Activated CD8-positive, alpha-beta T cell treated with anti-CD3 and anti-CD28 coated beads for 36 hours (primary cell): ENCODE measurements around the gene ATPAF1. TPM values are rescaled to one million over a fixed set of nuclear protein-coding genes. Genes with fewer than 3 reads are reported as not detected.

Source experiments
- ATAC-seq: fragments of 200-7000 bp; cut with Tn5 transposase; one replicate; pipeline ENCODE4 v1.10.0; 2021; ENCODE audit warnings: mild to moderate bottlenecking, moderate library complexity
- CTCF ChIA-PET: fragments of 350-600 bp; sonication (Branson Sonifier 250); formaldehyde crosslinking; loops from one replicate; lab custom pipeline; 2021; ENCODE audit warnings: antibody characterized with exemption; lab: Charles Lee
- POLR2A ChIA-PET: fragments of 350-600 bp; sonication (Branson Sonifier 250); formaldehyde crosslinking; loops from one replicate; lab custom pipeline; 2021; ENCODE audit warnings: antibody characterized with exemption; lab: Charles Lee
- DNase-seq: peaks from one replicate; pipeline ENCODE4 v3.0.0-alpha.2; 2020
- H3K27ac Mint-ChIP-seq: one replicate; pipeline ENCODE4 v1.8.0; 2021; ENCODE audit warnings: mild to moderate bottlenecking, mixed read lengths
- H3K27me3 Mint-ChIP-seq: one replicate; pipeline ENCODE4 v1.8.0; 2021; ENCODE audit warnings: mixed read lengths
- H3K36me3 Mint-ChIP-seq: one replicate; pipeline ENCODE4 v1.8.0; 2021; ENCODE audit warnings: low read depth, mixed read lengths
- H3K4me1 Mint-ChIP-seq: one replicate; pipeline ENCODE4 v1.8.0; 2021; ENCODE audit warnings: low read depth, mixed read lengths
- H3K4me3 Mint-ChIP-seq: one replicate; pipeline ENCODE4 v1.8.0; 2021; ENCODE audit warnings: mild to moderate bottlenecking, moderate library complexity, mixed read lengths
- H3K9me3 Mint-ChIP-seq: one replicate; pipeline ENCODE4 v1.8.0; 2021; ENCODE audit warnings: mixed read lengths
- CTCF ChIP-seq: fragments of 200-600 bp; IDR thresholded peaks from one replicate; pipeline ENCODE4 v1.8.0; 2022; ENCODE audit warnings: antibody characterized with exemption, mild to moderate bottlenecking
- intact Hi-C: fragments of 100-400 bp; cut with micrococcal nuclease; formaldehyde crosslinking; loops from one replicate; pipeline ENCODE4 v1.10.0; 2022
- total RNA-seq, 2 experiments: library from RNA; stranded (reverse); gene quantifications; one replicate each; pipeline ENCODE4 v1.2.3, GENCODE V29; 2021

The ATPAF1 gene
- total RNA-seq, 2 experiments from 2014 or later = 40.3 to 41.8 TPM

- intact Hi-C loops = no loop called here
- no peak for DNase-seq
- no peak for TF ChIP-seq CTCF
- ATAC-seq = no peak
- H3K4me3 Mint-ChIP-seq = no peak overlapping the region
- H3K4me1 Mint-ChIP-seq = peaks cover 2% of the 10 kb centered on the region
- no peaks in the 10 kb centered on the region for H3K27me3 Mint-ChIP-seq
- ChIA-PET POLR2A (interaction anchor here (0.7 to 1.2 kb wide), 2 partner anchors 11 to 425 kb away, joined by 3 to 5 read pairs; no protein-coding TSS in a partner anchor), CTCF (interaction anchor here (0.9 to 1.1 kb wide), 3 partner anchors 11 to 101 kb away, joined by 3 to 6 read pairs (median 3); no protein-coding TSS in a partner anchor)
- no peak overlapping the region for H3K27ac Mint-ChIP-seq
- no peaks in the 10 kb centered on the region for H3K36me3 Mint-ChIP-seq
- no peaks in the 10 kb centered on the region for H3K9me3 Mint-ChIP-seq
These were observed 44.2 kb downstream of the ATPAF1 start for GRCh38 chr1:46623743-46624644.

- CTCF ChIA-PET = interaction anchor here (0.7 kb wide), 1 partner anchor 97 kb away, joined by 3 read pairs; no protein-coding TSS in a partner anchor
- no peaks in the 10 kb centered on the region for H3K36me3 Mint-ChIP-seq
- intact Hi-C loops = no loop called here
- H3K27me3 Mint-ChIP-seq = no peaks in the 10 kb centered on the region
- no peak for TF ChIP-seq CTCF
- H3K4me1 Mint-ChIP-seq = peaks cover 6% of the 10 kb centered on the region
- POLR2A ChIA-PET = interaction anchor here (1.4 kb wide), 1 partner anchor 19 kb away, joined by 4 read pairs; no protein-coding TSS in a partner anchor
- H3K9me3 Mint-ChIP-seq = no peaks in the 10 kb centered on the region
- no peak for ATAC-seq
- DNase-seq = no peak
- H3K27ac Mint-ChIP-seq = no peak overlapping the region
- H3K4me3 Mint-ChIP-seq = no peak overlapping the region
These were observed 45.8 kb downstream of the ATPAF1 start for GRCh38 chr1:46622344-46622743.

GRCh38 chr1:46621930-46622329 is 46.2 kb downstream of the ATPAF1 start:
- H3K4me1 Mint-ChIP-seq = peaks cover 10% of the 10 kb centered on the region
- no peak overlapping the region for H3K27ac Mint-ChIP-seq
- no peaks in the 10 kb centered on the region for H3K36me3 Mint-ChIP-seq
- no peak for TF ChIP-seq CTCF
- DNase-seq = no peak
- H3K4me3 Mint-ChIP-seq = no peak overlapping the region
- H3K9me3 Mint-ChIP-seq = no peaks in the 10 kb centered on the region
- POLR2A ChIA-PET = interaction anchor here (1.4 kb wide), 1 partner anchor 18 kb away, joined by 4 read pairs; no protein-coding TSS in a partner anchor
- CTCF ChIA-PET = interaction anchor here (0.7 kb wide), 1 partner anchor 98 kb away, joined by 3 read pairs; no protein-coding TSS in a partner anchor
- intact Hi-C loops = no loop called here
- no peaks in the 10 kb centered on the region for H3K27me3 Mint-ChIP-seq
- no peak for ATAC-seq

GRCh38 chr1:46619656-46620258 is 48.4 kb downstream of the ATPAF1 start:
- TF ChIP-seq CTCF = no peak
- DNase-seq (no peak), ATAC-seq (no peak)
- H3K4me3 Mint-ChIP-seq = no peak overlapping the region
- POLR2A ChIA-PET = interaction anchor here (0.9 to 1.1 kb wide), 2 partner anchors 15 to 38 kb away, joined by 3 read pairs; no protein-coding TSS in a partner anchor
- no peak overlapping the region for H3K27ac Mint-ChIP-seq
- intact Hi-C loops = loop anchor here (5.0 to 10.0 kb wide), 2 partner anchors 48 to 105 kb away; partner anchors contain the start of gene ATPAF1
- CTCF ChIA-PET = interaction anchor here (1.0 to 1.3 kb wide), 2 partner anchors 81 to 105 kb away, joined by 3 read pairs; no protein-coding TSS in a partner anchor
- no peaks in the 10 kb centered on the region for H3K27me3 Mint-ChIP-seq
- peaks cover 26% of the 10 kb centered on the region for H3K4me1 Mint-ChIP-seq
- no peaks in the 10 kb centered on the region for H3K36me3 Mint-ChIP-seq
- no peaks in the 10 kb centered on the region for H3K9me3 Mint-ChIP-seq
